Gastrocnemius medialis (tissue), 4 donors: Measurements from ENCODE around the gene YJU2.

ENCODE experiments used
- CTCF ChIP-seq, 5 experiments: fragments of 450-650 bp in 3 of 5; fragments of 200-600 bp in 2 of 5; sonication (generic) in 2 of 5; IDR thresholded peaks in 4 of 5; conservative IDR thresholded peaks in 1 of 5; 1 replicate in 4 of 5; 2 replicates in 1 of 5; pipeline ENCODE4 v1.5.1; 2016 to 2019; ENCODE audit warnings: antibody characterized with exemption in 5 of 5, mild to moderate bottlenecking in 3 of 5, moderate library complexity in 3 of 5
- POLR2A ChIP-seq, 2 donors: fragments of 450-650 bp; IDR thresholded peaks; one replicate each; pipeline ENCODE4 v1.6.1; 2017; ENCODE audit warnings: antibody characterized with exemption in 2 of 2, mild to moderate bottlenecking in 2 of 2, moderate library complexity in 2 of 2

- TF ChIP-seq CTCF (IDR thresholded peaks at IDR 0.05 in 4 of 5, conservative IDR thresholded peaks at IDR 0.05 in 1 of 5): no peak
- TF ChIP-seq POLR2A (IDR thresholded peaks at IDR 0.05): no peak
Observed at GRCh38 chr19:4241824-4242430, 5.0 kb upstream of the YJU2 start.
